ENCODE measurements around the gene CRABP2.

The CRABP2 gene

DNA sequence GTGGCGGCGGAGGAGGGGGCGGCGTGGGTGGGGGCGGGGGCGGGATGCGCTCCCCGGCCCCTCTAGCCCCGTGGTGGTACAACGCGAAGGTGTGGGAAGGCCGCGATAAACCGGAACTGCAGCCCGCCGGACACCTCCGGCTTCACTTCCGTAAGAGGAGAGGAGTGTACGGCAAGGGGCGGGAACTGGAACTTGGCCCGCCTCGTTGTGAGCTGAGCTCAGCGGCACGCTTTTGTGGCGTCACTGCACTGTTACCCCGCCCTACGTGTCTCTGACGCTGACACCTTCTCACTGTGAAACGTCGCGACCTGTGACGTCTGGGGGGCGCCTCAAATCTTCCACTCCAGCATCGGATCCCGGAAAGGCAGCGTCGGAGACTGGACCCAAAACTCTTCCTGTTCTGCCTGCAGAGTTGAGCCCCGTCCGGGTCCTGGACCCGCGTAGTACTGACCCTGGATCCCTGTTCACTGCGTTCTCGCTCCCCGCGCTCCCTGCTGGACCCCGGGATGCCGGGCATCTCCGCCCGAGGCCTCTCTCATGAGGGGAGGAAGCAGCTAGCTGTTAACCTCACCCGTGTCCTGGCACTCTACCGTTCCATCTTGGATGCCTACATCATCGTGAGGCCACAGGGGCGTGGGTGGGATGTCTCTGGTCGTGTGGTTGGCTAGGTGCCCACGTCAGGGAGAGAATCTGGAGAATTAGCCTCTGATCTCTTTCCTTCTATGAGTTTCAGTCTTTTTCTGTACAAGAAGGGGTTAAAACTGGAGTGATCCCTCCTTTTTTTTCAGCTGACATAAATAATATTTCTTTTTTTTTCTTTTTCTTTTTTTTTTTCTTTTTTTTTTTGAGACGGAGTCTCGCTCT lies 23.4 kb upstream of the CRABP2 start, which contains the start of gene ISG20L2:
Gene ISG20L2, minus strand, starts transcription at position 168 of the 864 bp plus-strand sequence. CDS start 1,114 bp downstream, outside the sequence.
- peak within 1 kb of the TSS; percentile 76 for H3K27ac ChIP-seq (ENCODE audit: low read depth, low read length, poor library complexity, severe bottlenecking)
- TF ChIP-seq EZH2 (IDR thresholded peaks at IDR 0.05; ENCODE audit: borderline replicate concordance, low read length) = no peak
- TF ChIP-seq, protein P1, sequence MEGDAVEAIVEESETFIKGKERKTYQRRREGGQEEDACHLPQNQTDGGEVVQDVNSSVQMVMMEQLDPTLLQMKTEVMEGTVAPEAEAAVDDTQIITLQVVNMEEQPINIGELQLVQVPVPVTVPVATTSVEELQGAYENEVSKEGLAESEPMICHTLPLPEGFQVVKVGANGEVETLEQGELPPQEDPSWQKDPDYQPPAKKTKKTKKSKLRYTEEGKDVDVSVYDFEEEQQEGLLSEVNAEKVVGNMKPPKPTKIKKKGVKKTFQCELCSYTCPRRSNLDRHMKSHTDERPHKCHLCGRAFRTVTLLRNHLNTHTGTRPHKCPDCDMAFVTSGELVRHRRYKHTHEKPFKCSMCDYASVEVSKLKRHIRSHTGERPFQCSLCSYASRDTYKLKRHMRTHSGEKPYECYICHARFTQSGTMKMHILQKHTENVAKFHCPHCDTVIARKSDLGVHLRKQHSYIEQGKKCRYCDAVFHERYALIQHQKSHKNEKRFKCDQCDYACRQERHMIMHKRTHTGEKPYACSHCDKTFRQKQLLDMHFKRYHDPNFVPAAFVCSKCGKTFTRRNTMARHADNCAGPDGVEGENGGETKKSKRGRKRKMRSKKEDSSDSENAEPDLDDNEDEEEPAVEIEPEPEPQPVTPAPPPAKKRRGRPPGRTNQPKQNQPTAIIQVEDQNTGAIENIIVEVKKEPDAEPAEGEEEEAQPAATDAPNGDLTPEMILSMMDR (IDR thresholded peaks at IDR 0.05; ENCODE audit: low read length) = no peak
- peak within 1 kb of the TSS; percentile 100 for H3K9ac ChIP-seq (ENCODE audit: low read length)
- no peak within 1 kb of the TSS for H2AFZ ChIP-seq (ENCODE audit: low read length)
- H3K4me3 ChIP-seq (ENCODE audit: low read depth, low read length, poor library complexity, severe bottlenecking) = peak within 1 kb of the TSS; percentile 100
- H3K79me2 ChIP-seq (ENCODE audit: insufficient read depth, low read length) = peaks cover 44% of the 10 kb centered on the region
- peaks cover 35% of the 10 kb centered on the region for H3K36me3 ChIP-seq (ENCODE audit: insufficient read depth, low read length)
- peak within 1 kb of the TSS; percentile 95 for H3K4me2 ChIP-seq (ENCODE audit: low read length)
- no peaks in the 10 kb centered on the region for H3K27me3 ChIP-seq (ENCODE audit: insufficient read depth, low read length)
- peaks cover 48% of the 10 kb centered on the region for H3K4me1 ChIP-seq (ENCODE audit: insufficient read depth, low read length, severe bottlenecking)
- no peaks in the 10 kb centered on the region; the same call in 1 of the 2 replicates for H3F3A ChIP-seq (ENCODE audit: insufficient read depth, low read length)
- H4K20me1 ChIP-seq (ENCODE audit: insufficient read depth, low read length) = 0 out of 2 replicates have a peak, but pooled peaks cover 3% of the 10 kb centered on the region
- no peaks in the 10 kb centered on the region for H3K9me3 ChIP-seq (ENCODE audit: low read length)
- no peaks in the 10 kb centered on the region for H3K9me2 ChIP-seq (ENCODE audit: low read depth, low read length)

DNA sequence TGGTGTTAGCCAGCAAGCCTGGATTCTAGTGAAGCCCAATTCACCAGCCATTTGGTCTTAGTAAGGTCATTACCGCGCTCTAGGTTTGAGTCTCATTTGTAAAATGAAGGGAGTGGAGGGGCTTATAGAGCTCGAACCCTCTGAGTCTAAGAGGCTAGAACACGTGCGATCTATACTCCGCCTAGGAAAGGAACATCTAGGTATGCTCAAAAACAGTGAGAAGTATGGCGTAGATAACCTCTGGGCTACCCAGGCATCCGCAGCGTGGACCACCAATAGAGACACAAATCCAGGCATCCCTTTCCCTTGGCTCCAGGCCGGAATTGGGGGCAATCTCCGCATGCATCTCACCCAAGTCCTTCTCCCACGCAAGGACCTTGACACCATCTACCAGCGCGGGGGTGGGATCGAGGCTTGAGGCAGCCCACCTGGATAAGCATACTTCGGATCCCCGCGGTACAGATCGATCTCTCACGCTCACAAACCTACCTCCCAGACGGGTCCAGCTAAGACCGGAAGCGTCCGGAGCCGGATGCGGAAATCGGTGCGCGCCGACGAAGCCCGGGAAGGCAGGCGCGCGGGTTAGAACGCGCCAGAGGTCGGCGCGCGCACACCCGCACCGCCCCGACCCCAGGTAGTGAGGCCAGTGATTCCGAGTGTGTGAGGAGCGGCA lies 22.7 kb upstream of the CRABP2 start, which contains the start of gene METTL25B:
Gene METTL25B, plus strand, starts transcription at position 544 of the 673 bp plus-strand sequence. CDS start 636 bp downstream, outside the sequence.
- H3K36me3 ChIP-seq (ENCODE audit: insufficient read depth, low read length) = peaks cover 39% of the 10 kb centered on the region
- H3K79me2 ChIP-seq (ENCODE audit: insufficient read depth, low read length) = peaks cover 45% of the 10 kb centered on the region
- no peaks in the 10 kb centered on the region for H3K27me3 ChIP-seq (ENCODE audit: insufficient read depth, low read length)
- peak within 1 kb of the TSS; percentile 100 for H3K9ac ChIP-seq (ENCODE audit: low read length)
- H3K9me3 ChIP-seq (ENCODE audit: low read length) = no peaks in the 10 kb centered on the region
- no peaks in the 10 kb centered on the region; the same call in 1 of the 2 replicates for H3F3A ChIP-seq (ENCODE audit: insufficient read depth, low read length)
- H3K27ac ChIP-seq (ENCODE audit: low read depth, low read length, poor library complexity, severe bottlenecking) = peak within 1 kb of the TSS; percentile 76
- H3K9me2 ChIP-seq (ENCODE audit: low read depth, low read length) = no peaks in the 10 kb centered on the region
- 0 out of 2 replicates have a peak, but pooled peaks cover 3% of the 10 kb centered on the region for H4K20me1 ChIP-seq (ENCODE audit: insufficient read depth, low read length)
- H2AFZ ChIP-seq (ENCODE audit: low read length) = no peak within 1 kb of the TSS
- H3K4me1 ChIP-seq (ENCODE audit: insufficient read depth, low read length, severe bottlenecking) = peaks cover 48% of the 10 kb centered on the region
- peak within 1 kb of the TSS; percentile 100 for H3K4me3 ChIP-seq (ENCODE audit: low read depth, low read length, poor library complexity, severe bottlenecking)
- H3K4me2 ChIP-seq (ENCODE audit: low read length) = peak within 1 kb of the TSS; percentile 95
- no peak for TF ChIP-seq EZH2 (IDR thresholded peaks at IDR 0.05; ENCODE audit: borderline replicate concordance, low read length)
- TF ChIP-seq, protein P1 (IDR thresholded peaks at IDR 0.05; ENCODE audit: low read length) = no peak

DNA sequence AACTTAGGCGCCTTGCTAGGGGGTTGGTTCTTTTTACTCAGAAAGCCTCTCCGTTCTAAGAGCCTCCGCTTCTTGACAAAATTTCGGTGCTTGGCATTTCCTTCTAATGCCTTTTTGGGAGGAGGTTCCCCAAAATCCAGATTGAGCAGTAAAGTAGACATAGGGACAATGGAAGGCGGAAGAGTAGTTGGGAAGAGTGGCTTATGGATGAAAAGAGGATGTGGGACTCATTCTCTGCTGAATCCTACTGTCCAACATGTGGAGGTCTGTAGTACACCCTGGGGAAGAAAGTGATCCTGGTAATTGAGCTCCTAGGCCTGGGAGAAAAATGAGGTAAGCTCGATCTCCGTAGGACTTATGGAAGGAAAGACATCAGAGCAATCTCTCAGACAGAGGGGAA lies 22.1 kb upstream of the CRABP2 start:
- Histone ChIP-seq H3K79me2 (ENCODE audit: insufficient read depth, low read length) (peaks cover 45% of the 10 kb centered on the region), H3K27ac (ENCODE audit: low read depth, low read length, poor library complexity, severe bottlenecking) (peak overlapping the region; percentile 76), H4K20me1 (ENCODE audit: insufficient read depth, low read length) (0 out of 2 replicates have a peak, but pooled peaks cover 3% of the 10 kb centered on the region), H3K9me2 (ENCODE audit: low read depth, low read length) (no peaks in the 10 kb centered on the region), H3K4me3 (ENCODE audit: low read depth, low read length, poor library complexity, severe bottlenecking) (peak overlapping the region; percentile 100), H2AFZ (ENCODE audit: low read length) (no peak overlapping the region), H3K9ac (ENCODE audit: low read length) (peak overlapping the region; percentile 100), H3K36me3 (ENCODE audit: insufficient read depth, low read length) (peaks cover 45% of the 10 kb centered on the region), H3K9me3 (ENCODE audit: low read length) (no peaks in the 10 kb centered on the region), H3K4me2 (ENCODE audit: low read length) (peak overlapping the region; percentile 87), H3F3A (ENCODE audit: insufficient read depth, low read length) (no peaks in the 10 kb centered on the region; the same call in 1 of the 2 replicates), H3K27me3 (ENCODE audit: insufficient read depth, low read length) (no peaks in the 10 kb centered on the region), H3K4me1 (ENCODE audit: insufficient read depth, low read length, severe bottlenecking) (peaks cover 48% of the 10 kb centered on the region)
- TF ChIP-seq EZH2 (IDR thresholded peaks at IDR 0.05; ENCODE audit: borderline replicate concordance, low read length) = no peak
- TF ChIP-seq, protein P1 (IDR thresholded peaks at IDR 0.05; ENCODE audit: low read length) = no peak
